HTR-8/SVneo (cell line): ENCODE measurements around the gene LENG1.
"Not testable (repeated sequence)": the region's sequence is repeated elsewhere in the genome, so short reads cannot be mapped to it uniquely, and the experiment has no call there.

Experiments used
- DNase-seq: peaks from one replicate; pipeline ENCODE4 v3.0.0; 2011; ENCODE audit warnings: low spot score, mixed read lengths; ENCODE audit not compliant: insufficient read length
- FAIRE-seq: peaks from 2 replicates; lab custom pipeline; 2011; peaks lifted over from hg19 to GRCh38; lab: Jason Lieb, UNC

Gene LENG1

GRCh38 chr19:54190503-54191010 lies 31.0 kb upstream of the LENG1 start:
- DNase-seq (peak; percentile 87), FAIRE-seq (no peak)

GRCh38 chr19:54189735-54190502 lies 30.4 kb upstream of the LENG1 start:
- DNase-seq: peak; percentile 88

GRCh38 chr19:54189145-54189734 lies 29.7 kb upstream of the LENG1 start, which contains the start of gene MBOAT7:
Gene MBOAT7 (minus strand): TSS chr19:54189580. CDS start chr19:54188508, 1,072 bp downstream.
- no peak for DNase-seq
- peak; percentile 54 for FAIRE-seq

More at GRCh38 chr19:54189735-54190502, 30.4 kb upstream of the LENG1 start:
- FAIRE-seq: peak; percentile 98

- FAIRE-seq (no peak), DNase-seq (no peak)
These were observed 28.8 kb upstream of the LENG1 start for GRCh38 chr19:54188215-54188871.

GRCh38 chr19:54186934-54187381 lies 27.4 kb upstream of the LENG1 start:
- DNase-seq (no peak), FAIRE-seq (no peak)

GRCh38 chr19:54186351-54186750 lies 26.8 kb upstream of the LENG1 start:
- no peak for FAIRE-seq
- DNase-seq: no peak

- DNase-seq (no peak), FAIRE-seq (no peak)
These were observed 23.9 kb upstream of the LENG1 start for GRCh38 chr19:54183431-54183830.

GRCh38 chr19:54181894-54182293 lies 22.4 kb upstream of the LENG1 start:
- not testable (repeated sequence) for FAIRE-seq, DNase-seq

GRCh38 chr19:54180691-54181091 lies 21.2 kb upstream of the LENG1 start:
- FAIRE-seq: no peak
- DNase-seq: no peak

- peak; percentile 20 for FAIRE-seq
These were observed 20.5 kb upstream of the LENG1 start for GRCh38 chr19:54179921-54180461.

GRCh38 chr19:54179262-54179852 lies 19.8 kb upstream of the LENG1 start:
- no peak for FAIRE-seq
- no peak for DNase-seq

More at GRCh38 chr19:54179921-54180461, 20.5 kb upstream of the LENG1 start:
- no peak for DNase-seq

GRCh38 chr19:54178581-54179261 lies 19.2 kb upstream of the LENG1 start:
- no peak for FAIRE-seq
- DNase-seq: no peak

- FAIRE-seq: no peak
- no peak for DNase-seq
These were observed 14.7 kb upstream of the LENG1 start for GRCh38 chr19:54173951-54174834.

- FAIRE-seq (no peak), DNase-seq (no peak)
These were observed 13.8 kb upstream of the LENG1 start for GRCh38 chr19:54173359-54173699.

GRCh38 chr19:54172471-54173358 lies 13.2 kb upstream of the LENG1 start, which contains the start of gene TMC4:
Gene TMC4 (minus strand): TSS chr19:54173160. CDS start chr19:54173117, 43 bp downstream.
- FAIRE-seq (no peak), DNase-seq (no peak)

GRCh38 chr19:54171736-54172431 lies 12.4 kb upstream of the LENG1 start:
- DNase-seq, FAIRE-seq: not testable (repeated sequence)

GRCh38 chr19:54169149-54169740 lies 9.7 kb upstream of the LENG1 start:
- FAIRE-seq (no peak), DNase-seq (no peak)
